Suprapubic skin (tissue), 3 donors: Measurements from ENCODE around the gene CYFIP2.

ENCODE experiments used
- CTCF ChIP-seq, 2 donors: fragments of 200-600 bp in 1 of 2; fragments of 450-650 bp in 1 of 2; sonication (generic) in 1 of 2; IDR thresholded peaks; one replicate each; pipeline ENCODE4 v1.5.1; 2016 to 2019; ENCODE audit warnings: antibody characterized with exemption in 2 of 2, mild to moderate bottlenecking in 1 of 2, moderate library complexity in 1 of 2
- EP300 ChIP-seq: sonication (generic); formaldehyde crosslinking; IDR thresholded peaks from one replicate; pipeline ENCODE4 v1.6.1; 2017; ENCODE audit warnings: antibody characterized with exemption
- POLR2A ChIP-seq, 2 donors: fragments of 450-650 bp; IDR thresholded peaks; one replicate each; pipeline ENCODE4 v1.6.1; 2017; ENCODE audit warnings: antibody characterized with exemption in 2 of 2, mild to moderate bottlenecking in 2 of 2, moderate library complexity in 2 of 2

GRCh38 chr5:157382996-157383800 is 117.3 kb downstream of the CYFIP2 start:
- TF ChIP-seq EP300 (no peak), CTCF (IDR thresholded peaks at IDR 0.05) (no peak), POLR2A (IDR thresholded peaks at IDR 0.05) (no peak)
